ENCODE results near the gene C10orf88.

Gene C10orf88

GRCh38 chr10:122953902-122954730, at the start of gene C10orf88:
Gene C10orf88, minus strand, starts transcription at chr10:122954227. Its CDS starts 49 bp downstream, at chr10:122954178.
- peak; percentile 99 for ATAC-seq

GRCh38 chr10:123001370-123001769, 47.3 kb upstream of the C10orf88 start:
- no peak for ATAC-seq

- peak; percentile 28 to 49 for ATAC-seq
Observed at GRCh38 chr10:123000155-123000554, 46.1 kb upstream of the C10orf88 start.

GRCh38 chr10:122999347-122999746, 45.3 kb upstream of the C10orf88 start:
- no peak for ATAC-seq

GRCh38 chr10:122998934-122999333, 44.9 kb upstream of the C10orf88 start:
- no peak for ATAC-seq

GRCh38 chr10:122998360-122998917, 44.4 kb upstream of the C10orf88 start:
- ATAC-seq = no peak

- ATAC-seq = no peak
Observed at GRCh38 chr10:122997864-122998263, 43.8 kb upstream of the C10orf88 start.

- no peak for ATAC-seq
Observed at GRCh38 chr10:122995936-122996335, 41.9 kb upstream of the C10orf88 start.

GRCh38 chr10:122993797-122994336, 39.8 kb upstream of the C10orf88 start:
- ATAC-seq = no peak

GRCh38 chr10:122992031-122992585, 38.1 kb upstream of the C10orf88 start:
- no peak for ATAC-seq

- no peak for ATAC-seq
Observed at GRCh38 chr10:122990278-122990677, 36.3 kb upstream of the C10orf88 start.

GRCh38 chr10:122988501-122988900, 34.5 kb upstream of the C10orf88 start:
- ATAC-seq = no peak

GRCh38 chr10:122986335-122986734, 32.3 kb upstream of the C10orf88 start:
- ATAC-seq = no peak

GRCh38 chr10:122984708-122985107, 30.7 kb upstream of the C10orf88 start:
- no peak for ATAC-seq

GRCh38 chr10:122983898-122984297, 29.9 kb upstream of the C10orf88 start:
- no peak for ATAC-seq

- ATAC-seq = no peak
Observed at GRCh38 chr10:122981066-122981464, 27.0 kb upstream of the C10orf88 start.

- ATAC-seq = peak; percentile 96 to 97
Observed at GRCh38 chr10:122980209-122981065, 26.4 kb upstream of the C10orf88 start, which contains the start of gene PSTK. Gene PSTK, plus strand, starts transcription at chr10:122980401. Its CDS starts 79 bp downstream, at chr10:122980480.

- ATAC-seq = no peak
Observed at GRCh38 chr10:122974543-122975064, 20.6 kb upstream of the C10orf88 start.

GRCh38 chr10:122974023-122974422, 20.0 kb upstream of the C10orf88 start:
- ATAC-seq = no peak

GRCh38 chr10:122968698-122969097, 14.7 kb upstream of the C10orf88 start:
- ATAC-seq = no peak

GRCh38 chr10:122966879-122967278, 12.9 kb upstream of the C10orf88 start:
- ATAC-seq = no peak

- no peak for ATAC-seq
Observed at GRCh38 chr10:122962405-122962804, 8.4 kb upstream of the C10orf88 start.

All from activated CD4-positive, CD25-positive, alpha-beta regulatory T cell treated with anti-CD3 and anti-CD28 coated beads, Interleukin-2, amount 50 U/mL, for 24 hours (primary cell).